CD4-positive, alpha-beta T cell treated with Interleukin-12 subunit alpha and Interleukin-12 subunit beta, for 1 hour (primary cell): ENCODE results near the gene YTHDF2.
A peak's percentile ranks its signal among the peaks of the same experiment; 100 is the strongest.
"Not testable (repeated sequence)": the region's sequence is repeated elsewhere in the genome, so short reads cannot be mapped to it uniquely, and the experiment has no call there.

Source experiments
- DNase-seq: peaks from one replicate; pipeline ENCODE4 v3.0.0-alpha.2; 2020

Gene YTHDF2

DNA sequence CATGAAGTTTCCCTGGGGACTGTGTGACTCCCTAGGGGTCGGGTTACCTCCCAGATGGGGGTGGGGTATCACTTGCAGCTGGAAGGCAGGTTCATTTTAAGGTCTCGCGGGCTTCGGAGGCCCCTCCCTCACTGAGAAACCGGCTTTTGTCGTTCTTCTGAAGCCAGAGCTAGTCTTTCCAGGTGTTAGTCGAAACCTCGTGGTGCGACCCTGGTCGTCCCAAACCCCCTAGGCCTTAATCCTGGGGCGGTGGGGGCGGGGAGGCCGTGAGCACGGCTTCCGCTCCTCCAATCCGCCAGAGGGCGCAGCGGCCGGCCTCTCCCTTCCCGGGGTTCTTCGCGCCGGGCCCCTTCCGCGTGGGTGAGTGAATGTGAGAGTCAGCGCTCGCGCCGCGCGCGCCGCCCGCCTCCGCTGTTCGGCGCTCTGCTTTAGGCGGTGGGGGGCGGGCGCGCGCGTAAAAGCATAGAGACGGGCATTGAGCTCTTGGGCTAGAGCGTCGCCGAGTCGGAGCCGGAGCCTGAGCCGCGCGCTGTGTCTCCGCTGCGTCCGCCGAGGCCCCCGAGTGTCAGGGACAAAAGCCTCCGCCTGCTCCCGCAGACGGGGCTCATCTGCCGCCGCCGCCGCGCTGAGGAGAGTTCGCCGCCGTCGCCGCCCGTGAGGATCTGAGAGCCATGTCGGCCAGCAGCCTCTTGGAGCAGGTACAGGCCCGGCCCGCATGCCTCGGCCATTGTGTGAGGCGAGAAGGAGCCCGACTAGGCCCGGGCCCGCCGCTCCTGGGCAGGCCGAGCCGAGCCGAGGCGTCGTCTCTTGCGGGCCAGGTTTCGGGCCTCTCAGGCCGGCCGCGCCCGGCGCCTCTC lies at the start of gene YTHDF2:
TSS of gene YTHDF2 (plus strand) at position 491 of the 857 bp plus-strand sequence. CDS start at position 672, 181 bp downstream.
- DNase-seq = peak; percentile 98

DNA sequence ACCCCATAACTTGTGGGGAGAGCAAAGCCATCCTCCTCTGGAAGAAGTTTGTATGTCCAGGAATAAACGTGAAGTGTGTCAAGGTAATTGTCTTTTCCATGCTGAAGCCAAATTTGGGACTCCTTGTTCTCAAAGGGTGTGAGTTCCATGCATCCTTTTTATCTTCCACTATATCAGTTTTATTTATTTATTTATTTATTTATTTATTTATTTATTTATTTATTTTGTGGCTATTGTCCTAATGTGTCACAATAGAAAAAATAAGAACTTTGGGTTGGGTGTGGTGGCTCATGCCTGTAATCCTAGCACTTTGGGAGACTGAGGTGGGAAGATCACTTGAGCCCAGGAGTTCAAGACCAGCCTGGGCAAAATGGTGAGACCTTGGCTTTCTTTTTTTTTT lies 45.1 kb upstream of the YTHDF2 start:
- not testable (repeated sequence) for DNase-seq

DNA sequence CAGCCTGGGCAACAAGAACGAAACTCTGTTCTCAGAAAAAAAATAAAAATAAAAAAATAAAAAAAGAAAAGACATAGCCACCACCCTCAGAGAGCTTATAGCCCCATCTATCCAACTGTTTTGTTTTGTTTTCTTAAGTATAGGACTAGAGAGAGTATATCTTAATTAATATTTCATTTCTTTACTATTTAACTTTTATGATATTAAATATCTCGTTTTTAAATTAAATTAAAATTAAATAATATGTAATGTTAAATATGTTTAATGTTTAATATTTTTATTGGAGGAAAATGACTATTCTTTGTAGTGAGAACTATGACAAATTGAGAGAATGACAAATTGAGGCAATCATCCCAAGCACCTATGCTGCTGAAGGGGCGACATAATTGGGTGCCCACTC lies 33.1 kb upstream of the YTHDF2 start:
- no peak for DNase-seq

DNA sequence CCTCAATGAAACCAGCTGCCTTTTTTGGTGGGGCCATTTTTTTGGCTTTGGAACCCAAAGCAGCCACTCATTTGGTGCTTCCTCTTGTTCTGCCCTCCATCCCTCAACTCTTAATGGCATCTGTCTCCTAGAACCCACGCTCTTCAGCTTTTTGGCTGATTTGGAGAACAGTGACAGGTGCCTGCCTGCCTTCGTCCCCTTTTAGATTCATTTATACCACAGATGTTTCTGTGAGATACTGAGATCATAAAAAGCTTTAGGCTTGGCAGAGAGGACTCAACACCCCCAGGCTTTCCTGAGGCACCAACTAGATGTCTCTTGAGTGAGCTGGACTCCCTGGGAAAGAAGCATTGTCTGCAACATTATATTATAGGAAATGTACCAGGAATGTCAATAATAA lies 20.4 kb upstream of the YTHDF2 start:
- DNase-seq = no peak

DNA sequence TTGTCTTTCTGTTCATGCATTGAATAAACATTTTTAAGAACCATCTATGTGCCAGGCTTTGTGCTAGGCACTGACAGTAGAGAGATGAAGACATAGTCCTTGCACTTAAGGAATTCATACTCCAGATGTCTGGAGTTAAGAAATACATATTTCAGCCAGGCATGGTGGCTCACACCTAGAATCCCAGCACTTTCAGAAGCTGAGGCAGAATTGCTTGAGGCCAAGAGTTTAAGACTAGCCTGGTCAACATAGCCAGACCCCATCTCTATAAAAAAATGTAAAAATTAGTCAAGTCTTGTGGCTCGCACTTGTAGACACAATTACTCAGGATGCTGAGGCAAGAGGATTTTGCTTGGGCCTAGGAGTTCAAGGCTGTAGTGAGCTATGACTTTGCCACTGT lies 18.6 kb upstream of the YTHDF2 start:
- no peak for DNase-seq

DNA sequence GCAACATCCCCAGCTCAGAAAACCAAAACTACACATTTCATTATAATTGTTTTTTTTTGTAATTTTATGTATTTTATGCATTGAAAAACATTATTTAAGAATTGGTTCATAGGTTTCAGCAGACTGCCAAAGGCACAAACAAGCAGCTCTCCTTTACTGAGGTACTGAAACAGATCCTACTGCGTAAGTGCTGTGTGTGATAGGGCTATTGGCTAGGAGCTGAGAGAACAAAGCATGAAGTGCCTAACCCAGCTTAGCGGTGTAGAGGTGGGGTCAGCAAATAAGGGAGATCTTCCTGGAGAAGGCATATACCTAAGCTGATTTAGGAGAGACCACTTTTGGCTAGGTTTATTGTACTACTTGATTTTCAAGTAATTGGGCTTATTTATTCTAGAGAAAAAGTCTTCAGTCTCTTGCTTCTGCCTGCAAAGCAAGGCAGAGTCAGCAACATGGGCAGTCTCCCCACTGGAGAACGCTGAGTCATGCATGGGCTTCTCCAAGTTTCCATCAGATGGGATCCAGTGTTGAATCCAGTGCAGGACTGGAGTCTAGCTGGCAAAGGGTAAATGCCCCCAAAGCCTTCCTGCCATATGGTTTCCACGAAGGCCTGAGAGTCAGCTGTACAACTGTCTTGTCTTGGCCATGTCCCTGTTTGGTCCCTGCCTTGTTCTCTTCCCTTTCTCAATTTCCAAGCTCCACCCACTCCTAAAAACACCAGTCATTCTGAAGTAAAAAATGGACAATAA lies 18.0 kb upstream of the YTHDF2 start:
- no peak for DNase-seq

DNA sequence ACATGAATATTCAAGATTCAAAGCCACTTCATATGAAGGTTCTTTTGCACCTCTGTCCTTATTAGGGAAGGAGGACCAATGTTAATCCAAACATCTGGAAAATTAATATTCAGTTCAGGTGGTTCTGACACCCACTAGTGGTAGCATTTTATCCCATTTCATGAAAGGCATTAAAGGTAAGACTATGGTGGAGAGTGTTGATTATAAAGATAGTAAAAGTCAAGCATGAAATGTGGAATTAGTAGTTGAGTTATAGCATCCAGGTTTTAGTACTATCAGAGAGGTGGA lies 17.5 kb upstream of the YTHDF2 start:
- DNase-seq = no peak

DNA sequence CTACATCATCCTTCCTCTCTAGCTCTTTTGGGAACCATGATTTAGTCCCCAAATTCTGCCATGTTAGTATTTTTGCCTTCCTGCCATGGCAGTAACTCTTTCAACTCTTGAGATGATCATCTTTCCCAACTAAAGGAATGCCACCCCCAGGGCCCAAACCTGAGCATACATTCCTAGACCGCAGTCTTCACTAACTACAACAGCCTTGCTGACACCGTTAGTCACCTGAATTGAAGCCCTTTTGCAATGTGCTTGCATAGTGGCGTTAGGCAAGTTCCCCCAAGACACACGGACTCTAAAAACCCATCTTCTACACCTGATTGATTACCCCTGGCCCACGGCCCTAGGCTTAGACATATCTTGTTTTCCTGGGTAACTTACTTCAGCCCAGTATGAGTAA lies 16.4 kb upstream of the YTHDF2 start:
- no peak for DNase-seq

DNA sequence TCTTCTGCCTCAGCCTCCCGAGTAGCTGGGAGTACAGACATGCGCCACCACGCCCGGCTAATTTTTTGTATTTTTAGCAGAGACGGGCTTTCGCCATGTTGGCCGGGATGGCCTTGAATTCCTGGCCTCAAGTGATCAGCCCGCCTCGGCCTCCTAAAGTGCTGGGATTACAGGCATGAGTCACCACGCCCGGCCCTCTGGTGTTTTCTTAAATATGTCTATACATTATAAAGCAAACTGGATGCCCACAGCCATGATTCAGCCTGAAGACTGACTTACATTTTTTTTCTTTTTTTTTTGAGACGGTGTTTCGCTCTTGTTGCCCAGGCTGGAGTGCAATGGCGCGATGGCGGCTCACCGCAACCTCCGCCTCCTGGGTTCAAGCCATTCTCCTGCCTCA lies 14.8 kb upstream of the YTHDF2 start:
- not testable (repeated sequence) for DNase-seq

DNA sequence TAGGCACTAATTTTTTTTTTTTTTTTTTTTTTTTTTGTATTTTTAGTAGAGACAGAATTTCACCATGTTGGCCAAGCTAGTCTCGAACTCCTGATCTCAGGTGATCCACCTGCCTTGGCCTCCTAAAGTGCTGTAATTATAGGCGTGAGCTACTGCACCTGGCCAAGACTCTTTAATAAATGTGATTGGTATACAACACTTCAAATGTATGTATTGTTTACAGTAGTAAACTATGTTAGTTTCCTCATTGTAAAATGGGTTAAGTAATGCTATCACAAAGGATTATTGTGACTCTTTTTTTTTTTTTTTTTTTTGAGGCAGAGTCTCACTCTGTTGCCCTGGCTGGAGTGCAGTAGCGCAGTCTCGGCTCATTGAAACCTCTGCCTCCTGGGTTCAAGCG lies 11.4 kb upstream of the YTHDF2 start:
- DNase-seq = not testable (repeated sequence)

DNA sequence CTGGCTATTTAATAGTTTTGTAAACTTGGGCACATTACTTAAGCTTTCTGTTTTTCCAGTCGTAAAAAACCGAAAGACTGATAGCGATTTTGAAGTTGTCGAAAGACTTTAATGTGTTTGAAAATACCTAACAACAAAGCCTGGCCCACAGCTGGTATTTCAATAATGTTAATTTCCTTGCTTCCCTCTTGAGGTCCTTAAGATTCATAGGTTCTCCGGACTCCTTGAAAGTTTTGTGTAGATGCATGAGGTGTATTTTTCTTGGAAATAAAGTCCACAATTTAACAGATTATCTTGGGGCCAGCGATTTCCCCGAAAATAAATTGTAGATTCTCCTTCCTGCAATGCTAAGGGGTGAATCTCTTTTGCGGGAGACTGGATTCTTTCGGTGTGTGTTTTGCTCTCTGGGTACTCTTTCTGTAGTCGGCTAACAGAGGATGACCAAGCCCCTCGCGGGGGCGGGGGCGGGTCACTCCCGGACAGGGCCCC lies 735 bp upstream of the YTHDF2 start:
- DNase-seq = no peak

DNA sequence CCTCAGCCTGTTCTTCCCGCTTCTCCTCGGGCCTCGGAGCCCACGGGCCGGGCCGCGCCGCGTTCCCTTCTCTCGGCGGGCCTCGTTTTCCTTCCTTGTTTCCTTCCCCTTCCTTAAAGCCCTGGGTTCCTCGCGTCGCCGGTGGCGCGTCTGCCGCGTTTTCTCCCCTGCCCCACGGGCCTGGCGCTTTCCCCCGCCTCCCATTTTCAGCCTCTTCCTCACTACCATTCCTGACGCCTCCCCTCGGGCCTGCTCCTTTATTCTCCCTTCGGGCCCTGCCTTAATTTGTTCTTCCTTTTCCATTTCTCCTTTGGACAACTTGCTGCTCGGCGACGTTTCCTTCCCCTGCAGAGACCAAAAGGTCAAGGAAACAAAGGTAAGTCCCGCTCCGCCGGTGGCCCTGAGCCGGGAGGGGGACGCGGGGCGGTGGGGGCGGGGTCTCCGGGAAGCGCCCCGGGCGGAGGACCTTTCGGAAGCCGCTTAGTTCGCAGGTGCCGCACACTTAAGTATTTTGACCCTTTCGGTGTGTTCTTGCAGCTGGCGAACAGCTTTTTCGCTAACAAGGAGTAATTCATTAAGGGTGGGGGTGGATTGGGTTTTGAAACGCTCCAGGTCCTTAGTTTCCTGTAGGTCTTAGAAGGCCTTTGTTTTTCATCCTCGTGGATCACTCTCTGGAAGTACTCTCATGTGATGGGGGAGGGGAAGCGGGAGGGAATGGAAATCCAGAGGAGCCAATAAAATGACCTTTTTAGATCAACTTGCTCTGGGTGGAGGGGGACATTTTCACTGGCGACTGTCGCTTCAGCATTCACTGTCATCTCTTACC lies 780 bp downstream of the YTHDF2 start:
- peak; percentile 57 for DNase-seq

DNA sequence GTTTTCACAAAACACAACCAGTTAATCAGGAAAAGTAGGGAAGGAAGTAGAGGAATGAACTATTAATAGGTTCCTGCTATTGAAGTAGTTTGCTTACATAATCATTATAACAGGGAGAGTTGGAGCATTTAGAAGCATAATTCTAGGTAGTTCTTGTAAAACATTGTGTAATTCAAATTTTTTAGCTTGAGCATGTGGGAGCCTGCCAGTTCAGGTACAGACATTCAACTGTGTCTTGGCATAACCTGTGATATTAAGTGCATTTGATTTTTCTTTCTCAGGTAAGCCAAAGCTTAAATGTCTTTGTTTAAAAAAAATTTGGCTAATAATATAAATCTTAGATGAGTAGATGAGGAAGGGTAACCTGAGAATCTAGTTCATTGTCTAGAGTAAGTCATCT lies 3.4 kb downstream of the YTHDF2 start:
- no peak for DNase-seq

DNA sequence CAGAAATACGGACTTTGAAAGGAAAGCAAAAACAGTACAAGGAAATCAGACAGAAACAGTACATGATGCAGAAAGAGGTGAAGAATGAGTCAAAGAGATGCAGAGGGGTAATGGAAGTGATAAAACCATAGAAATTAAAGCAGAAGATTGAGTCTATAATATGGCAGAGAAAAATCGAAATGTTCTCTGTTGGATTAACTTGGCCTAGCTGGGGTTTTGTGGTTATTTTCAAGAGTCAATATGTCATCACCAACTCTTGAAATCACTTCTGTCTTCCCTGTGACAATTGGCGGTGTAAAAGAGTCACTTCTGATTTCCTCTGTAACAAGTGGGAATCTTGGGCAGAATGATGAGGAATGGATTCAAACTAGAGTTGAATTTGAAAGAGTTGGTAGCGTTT lies 7.4 kb downstream of the YTHDF2 start:
- no peak for DNase-seq

DNA sequence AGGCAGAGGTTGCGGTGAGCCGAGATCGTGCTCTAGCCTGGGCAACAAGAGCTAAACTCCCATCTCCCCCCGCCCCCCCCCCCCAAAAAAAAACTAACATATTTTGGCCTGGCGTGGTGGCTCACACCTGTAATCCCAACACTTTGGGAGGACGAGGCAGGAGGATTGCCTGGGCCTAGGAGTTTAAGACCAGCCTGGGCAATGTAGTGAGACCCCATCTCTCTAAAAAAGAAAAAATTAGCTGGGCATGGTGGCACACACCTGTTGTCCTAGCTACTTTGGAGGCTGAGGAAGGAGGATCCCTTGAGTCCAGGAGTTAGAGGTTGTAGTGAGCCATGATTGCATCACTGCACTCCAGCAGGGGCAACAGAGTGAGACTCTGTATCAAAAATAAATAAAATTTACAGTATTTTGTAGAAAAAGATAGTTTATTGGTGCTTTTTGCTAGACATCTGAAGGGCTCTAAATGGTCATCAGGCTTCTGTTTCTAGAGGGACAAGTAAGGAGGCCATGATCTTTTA lies 9.0 kb downstream of the YTHDF2 start:
- no peak for DNase-seq

DNA sequence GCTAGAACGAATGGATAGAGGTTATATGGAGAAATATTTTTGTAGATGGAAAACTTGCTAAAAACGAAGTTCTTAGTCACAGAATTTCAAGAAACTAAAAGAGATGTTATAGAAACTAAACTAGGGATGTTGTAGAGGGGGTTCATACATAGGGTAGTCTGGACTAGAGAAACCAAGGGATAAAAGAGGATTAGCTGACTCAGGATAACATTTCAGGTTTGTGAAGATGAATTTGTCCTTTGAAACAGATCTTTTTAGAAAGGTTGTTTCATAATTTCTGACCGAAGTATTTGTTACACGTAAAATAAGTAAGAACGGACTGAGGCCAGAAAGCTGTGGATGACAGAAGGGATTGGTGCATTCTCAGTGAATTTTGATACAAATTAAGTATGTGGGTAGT lies 13.6 kb downstream of the YTHDF2 start:
- no peak for DNase-seq

DNA sequence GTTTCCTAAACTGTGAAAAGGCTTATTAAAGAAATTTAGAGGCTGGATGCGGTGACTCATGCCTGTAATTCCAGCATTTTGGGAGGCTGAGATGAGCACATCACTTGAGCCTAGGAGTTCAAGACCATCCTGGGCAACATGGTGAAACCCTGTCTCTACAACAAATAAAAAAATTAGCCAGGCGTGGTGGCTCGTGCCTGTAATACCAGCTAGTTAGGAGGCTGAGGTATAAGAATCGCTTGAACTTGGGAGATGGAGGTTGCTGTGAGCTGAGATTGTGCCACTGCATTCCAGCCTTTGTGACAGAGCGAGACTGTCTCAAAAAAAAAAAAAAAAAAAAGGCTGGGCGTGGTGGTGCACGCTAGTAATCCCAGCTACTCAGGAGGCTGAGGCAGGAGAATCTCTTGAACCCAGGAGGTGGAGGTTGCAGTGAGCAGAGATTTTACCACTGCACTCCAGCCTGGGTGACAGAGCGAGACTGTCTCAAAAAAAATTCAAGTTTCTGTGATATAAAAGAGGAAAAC lies 14.1 kb downstream of the YTHDF2 start:
- not testable (repeated sequence) for DNase-seq

DNA sequence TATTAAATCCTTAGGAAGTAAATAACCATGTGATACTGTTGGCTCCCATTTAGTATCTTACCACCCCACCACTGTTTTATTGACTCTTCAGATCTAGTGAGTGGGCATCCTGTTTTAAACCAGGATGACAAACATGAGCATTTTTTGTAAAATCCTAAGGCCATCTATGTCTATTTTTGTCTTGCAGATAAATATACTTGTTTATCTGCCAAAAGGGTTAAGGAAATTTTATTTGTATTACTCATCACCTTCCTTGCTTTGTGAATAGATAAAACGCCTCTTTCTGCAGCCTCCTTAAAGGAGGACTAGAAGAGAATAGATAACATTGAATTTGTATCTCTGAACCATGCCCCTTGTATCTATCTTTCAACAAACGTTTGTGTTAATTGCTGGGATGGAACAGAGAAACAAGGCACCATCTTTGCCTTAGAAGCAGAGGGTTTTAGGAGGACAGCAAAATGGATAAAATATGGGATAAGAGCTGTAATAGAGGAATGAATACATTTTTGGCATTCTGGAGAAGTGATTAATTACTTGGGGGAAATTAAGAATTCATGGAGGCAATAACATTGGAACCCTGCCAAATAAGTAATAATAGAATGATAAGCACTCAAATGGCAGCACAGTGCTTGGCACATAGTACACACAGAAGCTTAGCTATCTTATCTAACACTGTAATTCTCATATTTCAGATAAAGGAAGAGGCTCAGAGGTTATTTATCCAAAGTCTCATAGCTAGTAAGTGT lies 14.7 kb downstream of the YTHDF2 start:
- no peak for DNase-seq

DNA sequence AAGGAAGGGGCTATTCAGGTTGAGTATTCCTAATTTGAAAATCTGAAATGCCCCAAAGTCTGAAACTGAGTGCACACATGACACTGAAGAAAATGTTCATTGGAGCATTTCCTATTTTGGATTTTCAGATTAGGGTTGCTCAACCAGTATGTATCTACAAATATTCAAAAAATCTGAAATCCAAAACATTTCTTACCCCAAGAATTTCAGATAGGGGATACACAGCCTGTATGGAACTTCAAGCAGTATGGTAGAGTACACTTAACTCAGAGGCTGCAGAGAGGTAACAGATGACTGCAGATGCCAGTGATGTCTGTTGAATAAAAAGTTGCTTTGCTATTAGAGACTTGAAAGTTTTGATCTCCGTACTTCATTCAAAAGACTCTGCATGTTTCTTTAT lies 19.0 kb downstream of the YTHDF2 start:
- no peak for DNase-seq

DNA sequence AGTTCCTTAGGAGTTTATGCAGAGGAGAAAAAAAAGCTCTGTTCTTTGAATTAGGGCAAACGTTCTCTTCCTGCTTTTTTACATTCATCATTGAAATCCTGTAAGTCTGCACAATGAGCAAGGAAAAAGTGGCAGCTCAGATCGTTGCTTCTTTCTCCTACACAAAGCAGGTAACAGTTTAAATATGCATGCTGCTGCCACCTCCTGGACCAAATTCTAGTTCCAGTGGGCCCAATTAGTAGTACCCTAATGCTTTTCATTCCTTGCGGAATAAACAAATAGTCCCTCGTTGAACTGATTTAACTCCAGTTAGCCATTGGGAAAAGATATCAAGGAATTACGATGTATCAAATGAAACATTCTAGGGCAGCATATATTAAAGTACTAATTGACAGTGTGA lies 20.1 kb downstream of the YTHDF2 start:
- DNase-seq = peak; percentile 24

DNA sequence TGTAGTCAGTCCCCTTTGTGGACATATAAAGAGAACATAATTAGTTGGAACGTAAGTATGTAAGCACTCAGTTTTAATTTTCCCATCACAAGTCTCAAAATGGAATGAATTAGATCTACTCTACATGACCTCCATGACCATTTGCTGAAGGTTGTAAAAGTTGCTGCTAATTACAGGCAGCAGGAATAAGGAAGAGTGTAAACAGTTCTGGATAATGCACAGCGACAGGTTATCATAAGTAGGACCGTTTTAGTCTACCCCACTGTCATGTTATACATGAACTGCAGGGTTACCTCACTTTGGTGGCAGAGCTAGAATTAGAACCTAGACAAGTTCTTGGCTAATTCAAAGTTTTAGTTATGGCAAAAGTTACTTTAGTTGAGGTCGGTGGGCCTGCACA lies 21.7 kb downstream of the YTHDF2 start:
- no peak for DNase-seq

DNA sequence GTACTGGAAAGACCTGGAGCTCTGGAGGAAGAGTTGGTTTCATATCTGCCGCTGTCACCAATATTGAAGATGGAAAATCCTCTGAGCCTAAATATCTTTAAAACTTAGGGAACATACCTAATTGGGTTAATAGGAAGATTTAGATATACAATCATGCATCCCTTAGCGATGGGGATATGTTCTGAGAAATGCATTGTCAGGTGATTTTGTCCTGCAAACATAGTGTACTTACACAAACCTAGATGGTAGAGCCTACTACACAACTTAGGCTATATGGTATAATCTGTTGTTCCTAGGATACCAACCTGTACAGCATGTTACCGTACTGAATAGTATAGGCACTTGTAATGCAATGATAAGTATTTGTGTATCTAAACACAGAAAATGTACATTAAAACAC lies 22.5 kb downstream of the YTHDF2 start:
- no peak for DNase-seq
